Amniotic epithelial cell (primary cell): ENCODE data around the gene PIP4P1.
"Not testable (repeated sequence)": the region's sequence is repeated elsewhere in the genome, so short reads cannot be mapped to it uniquely, and the experiment has no call there.

Experiments
- DNase-seq: peaks from one replicate; pipeline ENCODE4 v3.0.0-alpha.2; 2010; ENCODE audit warnings: low read depth

Gene PIP4P1

DNA sequence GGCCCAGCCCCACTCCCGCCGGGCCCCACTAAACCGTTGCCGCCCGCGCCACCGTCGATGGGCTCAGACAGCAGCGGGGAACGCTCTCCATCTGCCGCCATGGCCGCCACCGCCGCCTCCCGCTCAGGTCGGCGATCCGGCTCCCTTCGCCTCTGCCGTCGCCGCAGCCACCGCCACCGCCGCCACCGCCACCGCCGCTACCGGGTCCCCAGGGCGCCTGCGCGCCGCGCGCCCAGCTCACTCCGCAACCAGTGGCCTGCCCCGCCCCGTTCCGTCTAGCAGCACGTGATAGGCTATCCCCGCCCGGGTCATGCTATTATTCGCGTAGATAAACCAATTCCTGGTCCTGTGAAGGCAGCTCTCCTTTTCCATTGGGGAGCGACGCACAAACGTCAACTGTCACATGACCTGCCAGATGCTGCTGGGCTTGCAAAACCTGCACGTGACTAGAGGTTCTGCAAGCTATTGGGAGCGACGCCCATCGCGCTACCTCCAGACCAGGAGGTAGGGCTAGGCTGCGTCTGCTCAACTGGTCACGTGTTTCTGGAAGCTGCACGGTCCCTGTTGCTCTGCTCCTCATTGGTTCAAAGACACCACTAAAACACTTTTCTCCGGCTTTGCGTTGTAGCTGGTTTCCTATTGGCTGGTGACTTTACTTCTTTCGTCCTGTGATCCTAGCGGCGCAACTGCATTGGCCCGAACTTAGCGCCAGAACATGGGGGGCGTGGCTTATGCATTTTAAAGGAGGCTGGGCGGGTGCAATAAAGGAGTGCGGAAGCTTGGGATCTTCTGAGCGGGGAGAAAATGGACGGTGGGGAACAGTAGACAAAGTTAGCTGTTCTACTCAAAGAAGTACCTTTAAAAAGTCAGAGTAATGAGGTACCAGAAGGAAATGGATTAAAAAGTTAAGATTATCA is at the start of gene PIP4P1:
Gene PIP4P1 (minus strand): TSS at position 210 of the 917 bp plus-strand sequence. CDS start 109 bp downstream, at position 101.
- DNase-seq, result peak; percentile 100

GRCh38 chr14:20508367-20508766 is 47.1 kb upstream of the PIP4P1 start:
- DNase-seq, result no peak

DNA sequence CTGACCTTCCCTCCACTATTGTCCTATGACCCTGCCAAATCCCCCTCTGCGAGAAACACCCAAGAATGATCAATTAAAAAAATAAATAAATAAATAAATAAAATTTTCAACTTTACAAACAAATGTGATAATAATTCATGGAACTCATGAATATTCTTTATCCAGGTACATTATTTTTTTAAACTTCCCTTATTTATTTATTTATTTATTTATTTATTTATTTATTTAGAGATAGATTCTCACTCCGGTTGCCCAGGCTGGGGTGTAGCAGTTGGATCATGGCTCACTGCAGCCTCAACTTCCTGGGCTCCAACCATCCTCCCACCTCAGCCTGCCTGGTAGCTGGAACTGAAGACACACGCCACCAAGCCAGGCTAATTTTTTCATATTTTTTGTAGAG is 46.3 kb upstream of the PIP4P1 start:
- not testable (repeated sequence) for DNase-seq

GRCh38 chr14:20506752-20507151 is 45.5 kb upstream of the PIP4P1 start:
- DNase-seq, result not testable (repeated sequence)

DNA sequence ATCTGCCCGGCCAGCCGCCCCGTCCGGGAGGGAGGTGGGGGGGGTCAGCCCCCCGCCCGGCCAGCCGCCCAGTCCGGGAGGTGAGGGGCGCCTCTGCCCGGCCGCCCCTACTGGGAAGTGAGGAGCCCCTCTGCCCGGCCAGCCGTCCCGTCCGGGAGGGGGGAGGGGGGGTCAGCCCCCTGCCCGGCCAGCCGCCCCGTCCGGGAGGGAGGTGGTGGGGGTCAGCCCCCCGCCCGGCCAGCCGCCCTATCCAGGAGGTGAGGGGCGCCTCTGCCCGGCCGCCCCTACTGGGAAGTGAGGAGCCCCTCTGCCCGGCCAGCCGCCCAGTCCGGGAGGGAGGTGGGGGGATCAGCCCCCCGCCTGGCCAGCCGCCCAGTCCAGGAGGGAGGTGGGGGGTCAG is 45.0 kb upstream of the PIP4P1 start:
- not testable (repeated sequence) for DNase-seq

DNA sequence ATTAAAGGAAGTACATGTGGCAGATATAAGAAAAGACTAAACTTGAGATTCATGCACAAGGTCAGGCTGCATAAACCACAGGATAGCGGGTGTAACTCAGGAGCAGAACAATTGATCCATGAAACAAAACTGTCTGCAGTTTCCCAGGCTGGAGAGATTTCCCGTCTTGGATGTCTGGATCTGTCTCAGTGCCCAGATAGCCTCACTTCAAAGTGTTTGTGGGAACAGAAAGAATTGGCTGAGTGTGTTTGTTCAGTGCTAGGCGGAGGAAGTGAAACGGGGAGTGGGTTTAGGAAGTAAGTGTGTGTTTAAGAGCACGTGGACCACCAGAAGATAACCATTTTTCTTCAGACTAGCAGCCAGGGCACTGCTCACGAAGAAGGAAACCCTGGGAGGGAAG is 42.7 kb upstream of the PIP4P1 start:
- no peak for DNase-seq

- DNase-seq, result peak; percentile 32
These were observed 40.1 kb upstream of the PIP4P1 start for GRCh38 chr14:20501346-20501745.

DNA sequence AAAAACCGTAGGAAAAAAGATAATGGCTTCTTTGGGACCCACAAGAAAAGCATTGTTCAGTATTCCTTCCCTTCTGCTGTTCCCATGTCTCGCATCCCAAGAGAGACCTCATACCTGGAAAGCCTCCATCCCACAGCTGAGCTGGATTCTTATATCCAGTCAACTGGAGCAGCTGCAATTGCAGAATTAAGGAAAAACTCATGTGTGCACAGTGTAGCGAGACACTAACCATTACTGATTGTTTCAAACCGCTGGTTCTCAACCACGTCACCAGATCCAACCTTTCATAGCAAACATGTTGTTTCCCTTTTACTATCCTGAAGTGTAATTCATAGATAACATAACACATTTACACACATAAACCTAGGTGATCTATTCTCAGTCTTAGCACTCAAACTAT is 38.6 kb upstream of the PIP4P1 start:
- DNase-seq, result no peak

- DNase-seq, result no peak
These were observed 37.9 kb upstream of the PIP4P1 start for GRCh38 chr14:20499108-20499507.

GRCh38 chr14:20498622-20499021 is 37.4 kb upstream of the PIP4P1 start:
- no peak for DNase-seq

DNA sequence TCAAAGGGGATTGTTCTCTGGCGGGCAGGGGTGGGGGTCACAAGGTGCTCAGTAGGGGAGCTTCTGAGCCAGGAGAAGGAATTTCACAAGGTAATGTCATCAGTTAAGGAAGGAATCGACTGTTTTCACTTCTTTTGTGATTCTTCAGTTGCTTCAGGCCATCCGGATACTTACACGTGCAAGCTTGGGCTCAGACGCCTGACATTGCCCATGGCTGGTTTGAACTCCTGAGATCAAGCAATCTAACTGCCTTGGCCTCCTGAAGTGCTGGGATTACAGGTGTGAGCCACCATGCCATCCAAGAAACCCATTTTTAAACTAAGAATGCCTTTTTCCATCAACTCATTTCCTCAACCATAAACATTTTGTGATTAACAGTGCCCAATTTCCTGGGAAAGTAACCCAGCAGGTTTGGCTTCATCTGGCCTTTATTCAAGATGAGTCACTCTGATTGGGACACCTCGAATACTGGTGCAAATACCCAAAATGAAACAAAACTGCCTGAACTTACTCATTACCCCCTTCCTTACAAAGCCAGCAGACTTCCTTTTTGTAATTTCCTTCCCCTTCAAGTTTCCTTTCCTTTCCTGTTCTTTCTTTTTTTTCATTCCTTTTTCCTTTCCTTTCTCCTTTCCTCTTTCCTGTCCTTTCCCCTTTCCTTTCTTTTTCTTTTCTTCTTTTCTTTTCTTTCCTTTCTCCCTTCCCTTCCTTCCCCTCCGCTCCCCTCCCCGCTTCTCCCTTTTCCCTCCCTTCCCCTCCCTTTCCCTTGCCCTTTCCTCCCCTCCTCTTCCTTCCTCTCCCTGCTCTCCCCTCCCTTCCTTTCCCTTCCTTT is 33.9 kb upstream of the PIP4P1 start:
- peak; percentile 19 for DNase-seq

DNA sequence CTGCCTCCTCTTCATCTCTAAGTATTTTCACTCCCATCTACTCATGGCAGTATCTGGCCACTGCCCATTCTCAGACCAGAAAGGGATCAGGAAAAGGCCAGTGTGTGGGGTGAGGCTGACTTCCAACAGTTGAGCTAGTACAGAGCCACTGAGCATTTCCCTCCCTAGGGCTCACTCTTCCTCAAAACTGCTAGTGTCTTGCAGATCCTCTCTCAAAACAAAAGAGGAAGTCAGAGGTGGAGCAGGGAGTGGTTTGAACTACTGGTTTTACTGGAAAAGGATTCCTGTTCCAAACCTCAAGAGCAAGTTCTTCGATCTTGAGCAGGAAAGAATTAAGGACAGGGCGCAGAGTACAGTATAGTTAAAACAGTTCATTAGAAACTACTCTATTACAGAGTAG is 32.4 kb upstream of the PIP4P1 start:
- no peak for DNase-seq

- DNase-seq, result no peak
These were observed 31.3 kb upstream of the PIP4P1 start for GRCh38 chr14:20492486-20492885.

DNA sequence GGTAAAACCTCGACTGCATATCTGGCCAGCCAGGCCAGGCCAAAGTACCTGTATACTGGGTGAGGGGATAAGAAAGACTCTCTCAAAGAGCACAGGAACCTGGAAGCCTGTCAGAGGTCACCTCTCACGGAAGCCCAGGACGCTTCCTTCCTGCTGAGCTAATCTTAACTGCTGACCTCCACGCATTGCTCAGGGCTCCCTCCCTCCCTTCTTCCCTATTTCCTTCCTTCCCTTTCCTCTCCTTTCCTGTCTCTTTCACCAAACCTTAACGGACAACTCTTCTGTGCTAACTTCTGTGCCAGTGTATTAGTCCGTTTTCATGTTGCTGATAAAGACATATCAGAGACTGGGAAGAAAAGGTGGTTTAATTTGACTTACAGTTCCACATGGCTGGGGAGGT is 29.3 kb upstream of the PIP4P1 start:
- no peak for DNase-seq

GRCh38 chr14:20489093-20489994 is 28.1 kb upstream of the PIP4P1 start:
- peak; percentile 32 for DNase-seq

DNA sequence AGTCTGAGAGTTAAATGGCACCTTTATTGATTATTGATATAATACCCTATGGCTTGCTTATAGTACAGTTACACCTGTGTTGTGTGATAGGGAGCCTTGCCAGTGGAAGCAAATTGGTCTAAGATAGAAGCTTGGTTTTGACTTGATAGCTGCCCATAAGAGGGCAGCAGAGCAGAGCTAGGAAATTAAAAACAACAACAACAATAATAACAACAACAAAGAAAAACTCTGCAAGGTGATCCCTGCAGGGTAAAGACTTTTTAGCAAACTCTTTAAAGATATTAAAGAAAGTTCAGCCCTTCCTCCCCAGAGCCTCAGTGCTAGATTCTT is 26.1 kb upstream of the PIP4P1 start:
- no peak for DNase-seq

- DNase-seq, result no peak
These were observed 25.6 kb upstream of the PIP4P1 start for GRCh38 chr14:20486684-20487395.

- no peak for DNase-seq
These were observed 24.7 kb upstream of the PIP4P1 start for GRCh38 chr14:20485900-20486299.

GRCh38 chr14:20482382-20482781 is 21.1 kb upstream of the PIP4P1 start:
- DNase-seq, result no peak

DNA sequence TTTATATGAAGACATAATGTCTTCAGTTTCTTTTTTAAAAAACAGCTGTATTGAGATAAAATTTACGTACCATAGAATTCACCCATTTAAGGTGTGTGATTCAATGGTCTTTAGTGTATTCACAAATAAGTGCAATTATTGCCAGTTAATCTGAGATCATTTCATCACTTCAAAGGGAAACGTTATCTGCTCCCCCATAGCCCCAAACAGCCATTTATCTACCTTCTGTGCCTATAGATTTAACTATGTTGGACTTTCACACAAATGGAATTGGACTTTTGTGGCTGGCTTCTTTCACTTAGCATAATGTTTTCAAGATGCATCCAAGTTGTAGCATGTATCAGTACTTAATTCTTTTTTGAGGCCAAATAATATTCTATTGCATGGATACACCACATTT is 17.7 kb upstream of the PIP4P1 start:
- DNase-seq, result no peak

DNA sequence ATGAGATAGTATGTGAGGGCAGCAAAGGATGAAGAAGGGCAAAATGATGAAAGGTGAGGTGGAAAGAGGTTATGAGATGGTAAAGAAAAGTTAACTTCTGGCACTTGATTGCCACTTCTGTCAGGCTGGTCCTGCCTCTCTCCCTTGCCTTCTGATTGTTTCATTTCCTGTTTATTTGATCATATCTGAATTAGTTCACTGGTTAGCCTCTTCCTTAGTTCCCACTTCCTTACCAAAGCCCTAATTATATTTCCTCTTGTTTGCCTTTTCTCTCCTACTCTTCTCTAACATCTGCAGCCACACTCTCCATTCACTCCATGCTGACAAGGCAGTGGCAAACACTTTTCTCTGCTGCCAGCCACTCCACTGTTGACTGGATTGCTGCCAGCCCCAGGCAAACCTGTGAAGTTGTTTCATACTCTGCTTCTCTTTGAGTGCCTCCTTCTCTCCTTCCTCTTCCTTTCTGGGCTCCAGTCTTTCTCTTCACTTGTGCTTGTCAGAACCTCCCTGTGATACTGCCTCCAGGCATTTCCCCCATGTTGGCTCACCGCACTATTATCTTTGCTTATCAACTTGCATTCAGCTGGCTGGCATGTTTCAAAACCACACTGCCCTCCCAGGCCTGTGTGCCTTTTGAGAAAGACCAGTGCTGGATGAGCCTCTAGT is 16.1 kb upstream of the PIP4P1 start:
- peak; percentile 98 for DNase-seq
